Measurements from ENCODE around the gene KIF2A.

KIF2A gene

DNA sequence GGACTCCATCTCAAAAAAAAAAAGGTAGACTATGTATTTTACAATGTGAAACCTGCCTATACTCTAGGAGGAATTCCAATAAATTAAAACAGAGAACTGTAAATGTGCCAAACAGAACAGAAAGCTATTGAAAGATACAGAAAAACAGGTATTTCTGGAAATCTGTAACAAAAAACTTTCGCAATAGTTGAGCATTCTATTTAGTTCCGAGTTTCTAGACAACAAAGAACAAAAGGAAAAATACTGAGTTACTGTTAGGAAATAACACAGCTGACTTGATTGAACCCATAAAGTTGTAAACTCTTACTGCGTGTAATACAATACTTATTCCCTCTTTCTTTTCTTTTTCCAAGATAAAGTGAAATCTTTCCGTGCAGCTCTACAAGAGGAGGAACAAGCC lies 79.1 kb downstream of the KIF2A start:
- Histone ChIP-seq H3K27me3 (replicated peaks in 2 of 5; ENCODE audit: control insufficient read depth in 4 of 5, insufficient read depth in 5 of 5, low read length in 4 of 5) (no peaks in the 10 kb centered on the region), H3K36me3 (ENCODE audit: control insufficient read depth in 4 of 4, insufficient read depth in 4 of 4, low read length in 3 of 4) (peaks cover 23 to 91% (median 58%) of the 10 kb centered on the region in 4 experiments), H3K9me3 (ENCODE audit: control extremely low read depth in 1 of 5, control insufficient read depth in 4 of 5, insufficient read depth in 2 of 5, low read depth in 1 of 5, low read length in 4 of 5) (no peaks in the 10 kb centered on the region), H3K27ac (ENCODE audit: insufficient read depth in 1 of 2, low read depth in 1 of 2, low read length in 2 of 2, poor library complexity in 1 of 2, severe bottlenecking in 2 of 2) (peak overlapping the region in 1 of 2 experiments; percentile 2), H3K4me3 (ENCODE audit: control insufficient read depth in 1 of 7, extremely low read depth in 1 of 7, insufficient read depth in 4 of 7, low read depth in 2 of 7, low read length in 6 of 7) (no peak overlapping the region), H3K4me1 (ENCODE audit: control extremely low read depth in 1 of 4, control insufficient read depth in 4 of 4, insufficient read depth in 4 of 4, low read length in 3 of 4) (no peaks in the 10 kb centered on the region)
- DNase-seq = no peak
- WGBS (ENCODE audit: insufficient coverage) = 92% methylated on average over 2 of the region's 4 CpGs
- CTCF ChIA-PET = interaction anchor here (0.6 to 1.5 kb wide), 2 partner anchors 18 to 1546 kb away, joined by 3 to 5 read pairs; partner anchors contain the start of gene DIMT1
- POLR2A ChIA-PET = no interaction called here

DNA sequence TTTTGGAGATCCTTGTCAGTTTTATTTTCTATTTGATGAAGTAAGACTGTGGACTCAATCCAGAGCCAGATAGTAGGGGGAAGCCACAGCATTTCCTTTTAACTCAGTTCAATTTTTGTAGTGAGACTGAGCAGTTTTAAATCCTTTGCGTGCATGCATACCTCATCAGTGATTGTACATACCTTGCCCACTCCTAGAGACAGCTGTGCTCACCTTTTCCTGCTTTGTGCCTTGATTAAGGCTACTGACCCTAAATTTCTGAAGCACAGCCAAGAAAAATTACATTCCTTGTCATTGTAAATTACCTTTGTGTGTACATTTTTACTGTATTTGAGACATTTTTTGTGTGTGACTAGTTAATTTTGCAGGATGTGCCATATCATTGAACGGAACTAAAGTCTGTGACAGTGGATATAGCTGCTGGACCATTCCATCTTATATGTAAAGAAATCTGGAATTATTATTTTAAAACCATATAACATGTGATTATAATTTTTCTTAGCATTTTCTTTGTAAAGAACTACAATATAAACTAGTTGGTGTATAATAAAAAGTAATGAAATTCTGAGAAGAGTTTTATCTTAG lies 79.9 kb downstream of the KIF2A start:
- POLR2A ChIA-PET = no interaction called here
- no CpG with 5 or more reads among the region's 2 CpGs for WGBS (ENCODE audit: insufficient coverage)

DNA sequence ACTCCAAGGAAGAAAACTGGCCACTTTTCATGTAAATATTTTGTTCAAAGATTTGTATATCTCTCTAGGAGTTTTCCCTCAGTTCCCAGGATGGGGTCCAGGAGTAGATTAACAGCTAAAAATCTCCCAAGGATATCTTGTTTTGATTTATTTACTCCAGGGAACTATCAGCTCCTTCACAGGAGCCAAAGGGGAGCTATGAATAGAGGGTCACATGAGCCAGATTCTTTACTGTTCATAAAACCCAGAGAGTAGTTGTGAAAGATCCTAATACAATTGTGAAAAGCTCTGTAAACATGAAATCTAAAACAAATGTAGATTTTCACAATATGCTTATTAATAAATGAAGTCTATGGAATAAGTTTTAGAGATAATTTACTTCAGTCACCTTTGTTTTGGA lies 80.8 kb downstream of the KIF2A start:
- Histone ChIP-seq H3K4me3 (ENCODE audit: control insufficient read depth in 1 of 7, extremely low read depth in 1 of 7, insufficient read depth in 4 of 7, low read depth in 2 of 7, low read length in 6 of 7) (no peak overlapping the region), H3K4me1 (ENCODE audit: control extremely low read depth in 1 of 4, control insufficient read depth in 4 of 4, insufficient read depth in 4 of 4, low read length in 3 of 4) (no peaks in the 10 kb centered on the region), H3K27ac (ENCODE audit: insufficient read depth in 1 of 2, low read depth in 1 of 2, low read length in 2 of 2, poor library complexity in 1 of 2, severe bottlenecking in 2 of 2) (peak overlapping the region in 1 of 2 experiments; percentile 16), H3K9me3 (ENCODE audit: control extremely low read depth in 1 of 5, control insufficient read depth in 4 of 5, insufficient read depth in 2 of 5, low read depth in 1 of 5, low read length in 4 of 5) (no peaks in the 10 kb centered on the region), H3K27me3 (replicated peaks in 2 of 5; ENCODE audit: control insufficient read depth in 4 of 5, insufficient read depth in 5 of 5, low read length in 4 of 5) (no peaks in the 10 kb centered on the region), H3K36me3 (ENCODE audit: control insufficient read depth in 4 of 4, insufficient read depth in 4 of 4, low read length in 3 of 4) (peaks cover 20 to 91% (median 54%) of the 10 kb centered on the region in 4 experiments)
- ChIA-PET POLR2A (no interaction called here), CTCF (interaction anchor here (0.7 kb wide), 1 partner anchor 1708 kb away, joined by 3 read pairs; no protein-coding TSS in a partner anchor)
- DNase-seq = no peak

More for the DNA sequence above, 79.9 kb downstream of the KIF2A start:
- no peak for DNase-seq
- CTCF ChIA-PET = interaction anchor here (1.5 kb wide), 1 partner anchor 17 kb away, joined by 3 read pairs; the partner anchor contains the start of gene DIMT1
- no peaks in the 10 kb centered on the region for H3K4me1 ChIP-seq (ENCODE audit: control extremely low read depth in 1 of 4, control insufficient read depth in 4 of 4, insufficient read depth in 4 of 4, low read length in 3 of 4)
- H3K9me3 ChIP-seq (ENCODE audit: control extremely low read depth in 1 of 5, control insufficient read depth in 4 of 5, insufficient read depth in 2 of 5, low read depth in 1 of 5, low read length in 4 of 5) = no peaks in the 10 kb centered on the region
- H3K27ac ChIP-seq (ENCODE audit: insufficient read depth in 1 of 2, low read depth in 1 of 2, low read length in 2 of 2, poor library complexity in 1 of 2, severe bottlenecking in 2 of 2) = no peak overlapping the region
- H3K4me3 ChIP-seq (ENCODE audit: control insufficient read depth in 1 of 7, extremely low read depth in 1 of 7, insufficient read depth in 4 of 7, low read depth in 2 of 7, low read length in 6 of 7) = no peak overlapping the region
- H3K27me3 ChIP-seq (replicated peaks in 2 of 5; ENCODE audit: control insufficient read depth in 4 of 5, insufficient read depth in 5 of 5, low read length in 4 of 5) = no peaks in the 10 kb centered on the region
- H3K36me3 ChIP-seq (ENCODE audit: control insufficient read depth in 4 of 4, insufficient read depth in 4 of 4, low read length in 3 of 4) = peaks cover 22 to 92% (median 58%) of the 10 kb centered on the region in 4 experiments

DNA sequence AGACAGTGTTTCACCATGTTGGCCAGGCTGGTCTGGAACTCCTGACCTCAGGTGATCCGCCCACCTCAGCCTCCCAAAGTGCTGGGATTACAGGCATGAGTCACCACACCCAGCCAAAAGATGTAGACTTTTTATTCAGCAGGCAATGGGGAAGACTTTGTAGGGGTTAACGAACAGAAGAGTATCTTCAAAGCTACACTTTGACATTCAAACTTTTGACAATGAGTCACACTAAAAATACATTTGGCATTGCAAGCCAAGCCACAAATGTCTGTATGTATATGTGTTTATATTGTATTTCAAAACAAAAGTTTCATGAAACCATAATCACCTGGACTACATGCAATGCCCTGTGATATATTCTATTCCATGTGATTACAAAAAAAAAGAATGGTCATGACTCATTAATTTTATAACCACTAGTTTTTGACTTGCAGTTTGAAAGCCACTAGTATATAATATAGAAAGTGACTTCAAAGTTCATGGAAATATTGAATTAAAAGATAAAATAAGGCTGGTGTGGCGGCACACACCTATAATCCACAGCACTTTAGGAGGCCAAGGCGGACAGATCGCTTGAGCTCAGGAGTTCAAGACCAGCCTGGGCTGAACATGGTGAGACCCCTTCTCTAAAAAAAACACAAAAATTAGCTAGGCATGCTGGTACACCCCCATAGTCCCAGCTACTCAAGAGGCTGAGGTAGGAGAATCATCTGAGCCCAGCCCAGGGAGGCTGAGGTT lies 89.4 kb downstream of the KIF2A start:
- Histone ChIP-seq H3K27ac (ENCODE audit: insufficient read depth in 1 of 2, low read depth in 1 of 2, low read length in 2 of 2, poor library complexity in 1 of 2, severe bottlenecking in 2 of 2) (no peak overlapping the region), H3K27me3 (replicated peaks in 2 of 5; ENCODE audit: control insufficient read depth in 4 of 5, insufficient read depth in 5 of 5, low read length in 4 of 5) (no peaks in the 10 kb centered on the region), H3K4me3 (ENCODE audit: control insufficient read depth in 1 of 7, extremely low read depth in 1 of 7, insufficient read depth in 4 of 7, low read depth in 2 of 7, low read length in 6 of 7) (no peak overlapping the region), H3K4me1 (ENCODE audit: control extremely low read depth in 1 of 4, control insufficient read depth in 4 of 4, insufficient read depth in 4 of 4, low read length in 3 of 4) (no peaks in the 10 kb centered on the region), H3K9me3 (ENCODE audit: control extremely low read depth in 1 of 5, control insufficient read depth in 4 of 5, insufficient read depth in 2 of 5, low read depth in 1 of 5, low read length in 4 of 5) (no peaks in the 10 kb centered on the region), H3K36me3 (ENCODE audit: control insufficient read depth in 4 of 4, insufficient read depth in 4 of 4, low read length in 3 of 4) (peaks cover 13 to 67% (median 40%) of the 10 kb centered on the region in 4 experiments)
- WGBS (ENCODE audit: insufficient coverage) = 100% methylated on average over 1 of the region's 5 CpGs
- no peak for DNase-seq
- ChIA-PET POLR2A (no interaction called here), CTCF (interaction anchor here (1.6 kb wide), 1 partner anchor 40 kb away, joined by 5 read pairs; no protein-coding TSS in a partner anchor)

DNA sequence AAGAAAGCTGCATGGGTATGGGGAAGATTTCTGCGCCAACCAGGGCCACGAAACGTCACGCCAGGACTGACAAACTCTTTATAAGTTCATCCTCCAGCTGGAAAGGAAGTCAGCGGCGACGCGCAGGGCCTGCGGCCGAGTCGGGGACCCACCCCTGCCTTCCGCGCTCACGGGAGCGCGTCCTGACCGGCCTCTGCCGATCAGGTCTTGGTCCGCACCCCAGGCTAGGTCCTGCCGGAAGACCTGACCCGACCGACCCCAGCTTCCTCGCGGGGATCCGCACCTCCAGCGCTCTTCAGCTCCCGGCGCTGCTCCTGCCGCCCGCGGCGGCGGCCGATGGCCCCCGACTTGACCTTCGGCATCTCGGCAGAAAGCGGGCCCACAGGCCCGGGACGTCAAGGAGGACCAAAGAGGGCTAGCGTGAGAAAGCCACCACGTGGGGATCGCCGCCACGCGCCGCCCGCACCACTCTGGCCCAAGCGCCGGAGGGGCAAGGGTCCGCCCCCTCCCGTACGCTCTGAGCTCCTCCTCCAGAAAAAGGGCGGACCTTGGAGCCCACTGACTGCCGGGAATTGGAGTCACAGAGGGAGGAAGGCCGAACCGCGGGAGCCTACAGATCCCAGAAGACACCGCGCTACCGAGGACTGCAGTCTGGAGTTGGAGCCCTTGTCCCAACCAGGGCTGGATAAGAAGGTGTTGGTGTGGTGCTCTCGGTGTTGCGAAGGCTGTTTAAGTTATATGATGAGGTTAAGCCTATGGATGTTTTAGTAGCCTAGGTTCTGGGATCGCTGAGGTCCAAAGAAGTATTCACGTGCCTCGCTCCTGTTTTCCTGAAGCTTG lies 97.6 kb downstream of the KIF2A start, which contains the start of gene DIMT1:
TSS of gene DIMT1 (minus strand) at position 495 of the 840 bp plus-strand sequence. CDS start at position 362, 133 bp downstream.
- H3K4me3 ChIP-seq (ENCODE audit: control insufficient read depth in 1 of 7, extremely low read depth in 1 of 7, insufficient read depth in 4 of 7, low read depth in 2 of 7, low read length in 6 of 7) = peak within 1 kb of the TSS; percentile 86 to 97 (median 94)
- WGBS (ENCODE audit: insufficient coverage) = under 1% methylated on average over 60 of the region's 66 CpGs
- H3K27ac ChIP-seq (ENCODE audit: insufficient read depth in 1 of 2, low read depth in 1 of 2, low read length in 2 of 2, poor library complexity in 1 of 2, severe bottlenecking in 2 of 2) = peak within 1 kb of the TSS; percentile 90 to 96
- ChIA-PET CTCF (interaction anchor here (1.3 to 2.3 kb wide), 5 partner anchors 9 to 48 kb away, joined by 3 to 12 read pairs (median 4); partner anchors contain the start of gene IPO11), POLR2A (interaction anchor here (1.0 to 2.1 kb wide), 3 partner anchors 9 to 21 kb away, joined by 3 to 6 read pairs (median 5); partner anchors contain the start of gene IPO11)
- H3K4me1 ChIP-seq (ENCODE audit: control extremely low read depth in 1 of 4, control insufficient read depth in 4 of 4, insufficient read depth in 4 of 4, low read length in 3 of 4) = peaks cover 12 to 23% (median 14%) of the 10 kb centered on the region in 4 experiments
- peaks cover 0 to 2% (median 0%) of the 10 kb centered on the region in 5 experiments for H3K9me3 ChIP-seq (ENCODE audit: control extremely low read depth in 1 of 5, control insufficient read depth in 4 of 5, insufficient read depth in 2 of 5, low read depth in 1 of 5, low read length in 4 of 5)
- DNase-seq = peak; percentile 98 to 99 (median 99)
- no peaks in the 10 kb centered on the region for H3K27me3 ChIP-seq (replicated peaks in 2 of 5; ENCODE audit: control insufficient read depth in 4 of 5, insufficient read depth in 5 of 5, low read length in 4 of 5)
- H3K36me3 ChIP-seq (ENCODE audit: control insufficient read depth in 4 of 4, insufficient read depth in 4 of 4, low read length in 3 of 4) = peaks cover 4 to 25% (median 10%) of the 10 kb centered on the region in 4 experiments

DNA sequence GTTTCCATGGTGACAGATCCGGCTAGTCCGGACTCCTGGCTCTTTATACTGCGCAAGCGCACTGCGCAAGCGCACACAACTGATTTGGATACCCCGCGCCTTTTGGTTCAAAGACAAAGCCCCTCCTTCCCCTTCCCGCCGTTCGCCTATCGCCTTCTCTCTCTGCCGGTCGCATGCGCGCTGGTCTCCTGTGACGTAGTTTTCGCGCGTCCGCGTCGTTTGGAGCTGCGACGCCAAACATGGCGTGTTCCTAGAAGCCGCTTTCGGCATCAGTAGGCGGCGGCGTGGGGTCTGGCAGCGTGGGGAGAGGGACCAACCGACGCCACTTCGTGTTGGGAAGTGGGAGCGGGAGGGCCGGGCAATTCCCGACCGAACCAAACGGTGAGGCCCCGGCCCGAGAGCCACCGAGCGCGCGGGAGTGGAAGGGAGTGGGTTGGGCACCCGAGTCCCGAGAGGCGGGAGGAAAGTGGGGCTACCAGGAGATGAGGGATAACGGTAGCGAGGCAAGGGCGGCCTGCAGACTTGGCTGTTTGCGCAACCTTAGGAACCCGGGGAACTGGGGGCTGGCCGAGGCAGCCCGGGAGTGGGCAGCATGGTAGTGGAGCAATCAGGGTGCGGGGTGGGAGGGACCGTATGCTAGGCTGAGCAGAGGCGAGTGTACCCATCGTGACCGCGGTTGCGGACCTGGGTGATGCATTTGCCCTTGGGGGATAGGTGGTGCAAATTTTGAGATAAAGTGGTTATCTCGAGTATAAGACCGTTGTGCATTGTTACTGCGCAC lies 106.7 kb downstream of the KIF2A start, which contains the start of gene IPO11:
TSS of gene IPO11 (plus strand) at position 215 of the 781 bp plus-strand sequence. CDS start 24,517 bp downstream, outside the sequence.
- DNase-seq = peak; percentile 99
- no peaks in the 10 kb centered on the region for H3K9me3 ChIP-seq (ENCODE audit: control extremely low read depth in 1 of 5, control insufficient read depth in 4 of 5, insufficient read depth in 2 of 5, low read depth in 1 of 5, low read length in 4 of 5)
- peaks cover 7 to 21% (median 15%) of the 10 kb centered on the region in 4 experiments for H3K4me1 ChIP-seq (ENCODE audit: control extremely low read depth in 1 of 4, control insufficient read depth in 4 of 4, insufficient read depth in 4 of 4, low read length in 3 of 4)
- CTCF ChIA-PET = interaction anchor here (3.2 kb wide), 1 partner anchor 10 kb away, joined by 12 read pairs; the partner anchor contains the start of gene DIMT1
- peak within 1 kb of the TSS; percentile 86 to 99 (median 94) for H3K4me3 ChIP-seq (ENCODE audit: control insufficient read depth in 1 of 7, extremely low read depth in 1 of 7, insufficient read depth in 4 of 7, low read depth in 2 of 7, low read length in 6 of 7)
- H3K36me3 ChIP-seq (ENCODE audit: control insufficient read depth in 4 of 4, insufficient read depth in 4 of 4, low read length in 3 of 4) = peaks cover 0 to 2% (median 0%) of the 10 kb centered on the region in 4 experiments
- peak within 1 kb of the TSS; percentile 72 to 85 for H3K27ac ChIP-seq (ENCODE audit: insufficient read depth in 1 of 2, low read depth in 1 of 2, low read length in 2 of 2, poor library complexity in 1 of 2, severe bottlenecking in 2 of 2)
- WGBS (ENCODE audit: insufficient coverage) = 0% methylated on average over 58 of the region's 66 CpGs
- POLR2A ChIA-PET = interaction anchor here (1.1 kb wide), 1 partner anchor 9 kb away, joined by 6 read pairs; the partner anchor contains the start of gene DIMT1
- H3K27me3 ChIP-seq (replicated peaks in 2 of 5; ENCODE audit: control insufficient read depth in 4 of 5, insufficient read depth in 5 of 5, low read length in 4 of 5) = no peaks in the 10 kb centered on the region
